ENCODE results near the gene CUX1.

GRCh38 chr7:102184303-102184702 lies 366.9 kb downstream of the CUX1 start:
- no peak for TF ChIP-seq POLR2A (IDR thresholded peaks at IDR 0.05)
- no peak for TF ChIP-seq CTCF (IDR thresholded peaks at IDR 0.05)
- no peak for TF ChIP-seq EP300 (IDR thresholded peaks at IDR 0.05)
- TF ChIP-seq POLR2AphosphoS5 (IDR thresholded peaks at IDR 0.05), result no peak

All from suprapubic skin (tissue), 4 donors.